Vagina (tissue), 2 donors: Measurements from ENCODE around the gene MAF. TPM values are rescaled to one million over a fixed set of nuclear protein-coding genes. Genes with fewer than 3 reads are reported as not detected.

Source experiments
- DNase-seq, 2 donors: peaks; one replicate each; pipeline ENCODE4 v3.0.0-alpha.2; 2017; ENCODE audit errors: extremely low spot score in 2 of 2
- H3K27ac ChIP-seq: fragments of 200-600 bp; sonication (generic); one replicate; pipeline ENCODE4 v1.5.1; 2019
- H3K27me3 ChIP-seq: fragments of 200-600 bp; sonication (generic); one replicate; pipeline ENCODE4 v1.5.1; 2019
- H3K36me3 ChIP-seq, 2 donors: fragments of 200-600 bp; sonication (generic); one replicate each; pipeline ENCODE4 v1.5.1; 2017 to 2019
- H3K4me1 ChIP-seq: fragments of 200-600 bp; sonication (generic); one replicate; pipeline ENCODE4 v1.5.1; 2019
- H3K4me3 ChIP-seq, 2 donors: fragments of 200-600 bp; sonication (generic); 1 replicate in 1 of 2; 2 replicates in 1 of 2; pipeline ENCODE4 v1.5.1; 2016 to 2019
- H3K9me3 ChIP-seq: fragments of 200-600 bp; sonication (generic); one replicate; pipeline ENCODE4 v1.5.1; 2019
- POLR2A ChIP-seq, 2 donors: fragments of 450-650 bp; IDR thresholded peaks; one replicate each; pipeline ENCODE4 v1.6.1; 2017; ENCODE audit warnings: antibody characterized with exemption in 2 of 2, mild to moderate bottlenecking in 2 of 2, moderate library complexity in 2 of 2
- POLR2AphosphoS5 ChIP-seq, 2 donors: sonication (generic); formaldehyde crosslinking; IDR thresholded peaks; one replicate each; pipeline ENCODE4 v1.9.0; 2017; ENCODE audit warnings: antibody characterized with exemption in 2 of 2, mild to moderate bottlenecking in 2 of 2, low read depth in 1 of 2; ENCODE audit not compliant: insufficient read depth in 1 of 2
- intact Hi-C: fragments of 100-400 bp; cut with DNase I; formaldehyde crosslinking; loops from one replicate; pipeline ENCODE4 v1.15.1; 2023
- total RNA-seq: library from RNA; depleted of rRNA; stranded (reverse); fragments of >200 nt; gene quantifications from one replicate; pipeline ENCODE4 v1.2.3, GENCODE V29; 2016
- TF ChIP-seq, protein P1 (sequence below), 3 experiments: fragments of 450-650 bp in 2 of 3; fragments of 200-600 bp in 1 of 3; sonication (generic) in 1 of 3; IDR thresholded peaks; one replicate each; pipeline ENCODE4 v1.5.1; 2017 to 2019; ENCODE audit warnings: antibody characterized with exemption in 3 of 3, mild to moderate bottlenecking in 2 of 3, moderate library complexity in 2 of 3

Gene MAF
- total RNA-seq, 1 donor from 2014 or later: 52.5 TPM

DNA sequence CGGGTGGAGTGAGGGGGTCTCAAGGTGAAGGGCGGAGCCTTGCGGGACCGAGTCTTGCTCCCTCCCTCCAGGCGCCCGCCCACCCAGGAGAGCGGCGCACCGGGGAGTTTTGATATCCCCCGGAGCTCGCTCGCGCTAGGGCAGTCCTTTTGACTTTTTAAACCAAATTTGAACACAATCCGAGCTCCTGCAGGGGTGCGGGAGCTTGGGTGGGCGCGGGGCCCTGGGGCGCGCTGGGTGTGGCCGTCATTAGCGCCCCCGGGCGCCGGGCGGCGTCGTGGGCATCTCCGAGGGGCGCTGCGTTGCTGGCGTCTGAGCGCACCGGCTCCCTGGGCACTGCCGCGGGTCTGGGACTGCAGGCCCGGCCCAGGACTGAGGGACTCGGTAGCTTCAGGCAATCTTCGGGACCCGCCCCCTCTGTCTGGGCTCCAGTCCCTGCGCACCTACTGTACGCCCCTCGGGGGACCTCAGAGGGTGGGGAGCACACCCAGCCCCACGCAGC lies 10.9 kb downstream of the MAF start:
- peak overlapping the region; percentile 53 to 56 for H3K4me3 ChIP-seq
- no peak for TF ChIP-seq POLR2A (IDR thresholded peaks at IDR 0.05)
- TF ChIP-seq, protein P1, sequence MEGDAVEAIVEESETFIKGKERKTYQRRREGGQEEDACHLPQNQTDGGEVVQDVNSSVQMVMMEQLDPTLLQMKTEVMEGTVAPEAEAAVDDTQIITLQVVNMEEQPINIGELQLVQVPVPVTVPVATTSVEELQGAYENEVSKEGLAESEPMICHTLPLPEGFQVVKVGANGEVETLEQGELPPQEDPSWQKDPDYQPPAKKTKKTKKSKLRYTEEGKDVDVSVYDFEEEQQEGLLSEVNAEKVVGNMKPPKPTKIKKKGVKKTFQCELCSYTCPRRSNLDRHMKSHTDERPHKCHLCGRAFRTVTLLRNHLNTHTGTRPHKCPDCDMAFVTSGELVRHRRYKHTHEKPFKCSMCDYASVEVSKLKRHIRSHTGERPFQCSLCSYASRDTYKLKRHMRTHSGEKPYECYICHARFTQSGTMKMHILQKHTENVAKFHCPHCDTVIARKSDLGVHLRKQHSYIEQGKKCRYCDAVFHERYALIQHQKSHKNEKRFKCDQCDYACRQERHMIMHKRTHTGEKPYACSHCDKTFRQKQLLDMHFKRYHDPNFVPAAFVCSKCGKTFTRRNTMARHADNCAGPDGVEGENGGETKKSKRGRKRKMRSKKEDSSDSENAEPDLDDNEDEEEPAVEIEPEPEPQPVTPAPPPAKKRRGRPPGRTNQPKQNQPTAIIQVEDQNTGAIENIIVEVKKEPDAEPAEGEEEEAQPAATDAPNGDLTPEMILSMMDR (IDR thresholded peaks at IDR 0.05): no peak
- H3K36me3 ChIP-seq: no peaks in the 10 kb centered on the region
- no peak for DNase-seq
- intact Hi-C loops: loop anchor here (10.0 kb wide), 1 partner anchor 905 kb away; no protein-coding TSS in a partner anchor
- no peaks in the 10 kb centered on the region for H3K27me3 ChIP-seq
- peaks cover 53% of the 10 kb centered on the region for H3K4me1 ChIP-seq
- H3K27ac ChIP-seq: peak overlapping the region; percentile 95
- no peaks in the 10 kb centered on the region for H3K9me3 ChIP-seq

GRCh38 chr16:79587897-79588296 lies 12.6 kb downstream of the MAF start:
- no peak overlapping the region for H3K27ac ChIP-seq
- intact Hi-C loops: no loop called here

GRCh38 chr16:79587296-79587695 lies 13.2 kb downstream of the MAF start:
- intact Hi-C loops: no loop called here
- DNase-seq: no peak
- Histone ChIP-seq H3K4me3 (no peak overlapping the region), H3K27me3 (no peaks in the 10 kb centered on the region), H3K36me3 (no peaks in the 10 kb centered on the region), H3K9me3 (no peaks in the 10 kb centered on the region), H3K4me1 (peaks cover 31% of the 10 kb centered on the region), H3K27ac (no peak overlapping the region)
- no peak for TF ChIP-seq POLR2A (IDR thresholded peaks at IDR 0.05)
- no peak for TF ChIP-seq POLR2AphosphoS5 (IDR thresholded peaks at IDR 0.05; ENCODE audit: insufficient read depth in 1 of 2, low read depth in 1 of 2)
- TF ChIP-seq, protein P1 (IDR thresholded peaks at IDR 0.05): no peak

More at GRCh38 chr16:79587897-79588296, 12.6 kb downstream of the MAF start:
- no peaks in the 10 kb centered on the region for H3K36me3 ChIP-seq
- no peaks in the 10 kb centered on the region for H3K27me3 ChIP-seq
- no peak for DNase-seq
- TF ChIP-seq, protein P1 (IDR thresholded peaks at IDR 0.05): no peak
- TF ChIP-seq POLR2A (IDR thresholded peaks at IDR 0.05) (no peak), POLR2AphosphoS5 (IDR thresholded peaks at IDR 0.05; ENCODE audit: insufficient read depth in 1 of 2, low read depth in 1 of 2) (no peak)
- H3K9me3 ChIP-seq: no peaks in the 10 kb centered on the region
- H3K4me1 ChIP-seq: peaks cover 37% of the 10 kb centered on the region
- no peak overlapping the region for H3K4me3 ChIP-seq

GRCh38 chr16:79582789-79583188 lies 17.7 kb downstream of the MAF start:
- Histone ChIP-seq H3K4me1 (no peaks in the 10 kb centered on the region), H3K4me3 (no peak overlapping the region), H3K27ac (no peak overlapping the region), H3K27me3 (no peaks in the 10 kb centered on the region), H3K36me3 (no peaks in the 10 kb centered on the region), H3K9me3 (no peaks in the 10 kb centered on the region)
- intact Hi-C loops: no loop called here
- no peak for DNase-seq
- no peak for TF ChIP-seq POLR2A (IDR thresholded peaks at IDR 0.05)
- TF ChIP-seq POLR2AphosphoS5 (IDR thresholded peaks at IDR 0.05; ENCODE audit: insufficient read depth in 1 of 2, low read depth in 1 of 2): no peak

GRCh38 chr16:79580453-79581191 lies 19.9 kb downstream of the MAF start:
- H3K4me1 ChIP-seq: no peaks in the 10 kb centered on the region
- H3K4me3 ChIP-seq: no peak overlapping the region
- no peaks in the 10 kb centered on the region for H3K36me3 ChIP-seq
- H3K9me3 ChIP-seq: no peaks in the 10 kb centered on the region
- TF ChIP-seq POLR2A (IDR thresholded peaks at IDR 0.05) (no peak), POLR2AphosphoS5 (IDR thresholded peaks at IDR 0.05; ENCODE audit: insufficient read depth in 1 of 2, low read depth in 1 of 2) (no peak)
- TF ChIP-seq, protein P1 (IDR thresholded peaks at IDR 0.05): no peak
- no peak overlapping the region for H3K27ac ChIP-seq
- no peak for DNase-seq
- intact Hi-C loops: no loop called here
- no peaks in the 10 kb centered on the region for H3K27me3 ChIP-seq
